ENCODE results near the gene P2RX3. TPM values are rescaled to one million over a fixed set of nuclear protein-coding genes. Genes with fewer than 3 reads are reported as not detected.

Gene P2RX3
- total and polyA plus RNA-seq, 2 donors (not counting 1 experiment from before 2014, with no cell fraction given): not detected

- Histone ChIP-seq H3K4me2 (ENCODE audit: extremely low read depth, insufficient read depth, low read length) (no peak overlapping the region), H3K36me3 (ENCODE audit: control insufficient read depth, insufficient read depth, low read length) (peaks cover 45% of the 10 kb centered on the region), H4K20me1 (ENCODE audit: control insufficient read depth, extremely low read depth, insufficient read depth, low read length) (no peaks in the 10 kb centered on the region), H3K4me1 (ENCODE audit: control insufficient read depth, extremely low read depth, insufficient read depth, low read length) (peaks cover 1% of the 10 kb centered on the region), H3K79me2 (ENCODE audit: control insufficient read depth, insufficient read depth, low read length) (peaks cover 13% of the 10 kb centered on the region), H2AFZ (ENCODE audit: low read length) (no peak overlapping the region), H3K9ac (ENCODE audit: insufficient read depth, low read length) (no peak overlapping the region), H3K27me3 (ENCODE audit: control insufficient read depth, insufficient read depth, low read length) (no peaks in the 10 kb centered on the region), H3K27ac (ENCODE audit: insufficient read depth, low read length) (no peak overlapping the region), H3K4me3 (replicated peaks in 1 of 4; ENCODE audit: control extremely low read depth in 1 of 4, insufficient read depth in 1 of 4, low read depth in 3 of 4, low read length in 4 of 4) (no peak overlapping the region), H3K9me3 (ENCODE audit: control insufficient read depth, insufficient read depth, low read depth, low read length) (no peaks in the 10 kb centered on the region)
- no peak for TF ChIP-seq EZH2 (IDR thresholded peaks at IDR 0.05; ENCODE audit: low read length, missing control alignments)
- TF ChIP-seq CTCF (conservative IDR thresholded peaks at IDR 0.05 in 1 of 2, IDR thresholded peaks at IDR 0.05 in 1 of 2; ENCODE audit: low read depth in 1 of 2, low read length in 2 of 2): no peak
- no peak for DNase-seq (ENCODE audit: low read depth in 2 of 2)
Measured at GRCh38 chr11:57299150-57299737, 38.9 kb upstream of the P2RX3 start.

GRCh38 chr11:57300785-57301184 lies 37.4 kb upstream of the P2RX3 start:
- DNase-seq (ENCODE audit: low read depth in 2 of 2): no peak
- peaks cover 9% of the 10 kb centered on the region for H3K4me1 ChIP-seq (ENCODE audit: control insufficient read depth, extremely low read depth, insufficient read depth, low read length)
- no peaks in the 10 kb centered on the region for H4K20me1 ChIP-seq (ENCODE audit: control insufficient read depth, extremely low read depth, insufficient read depth, low read length)
- no peak overlapping the region for H3K27ac ChIP-seq (ENCODE audit: insufficient read depth, low read length)
- H3K79me2 ChIP-seq (ENCODE audit: control insufficient read depth, insufficient read depth, low read length): peaks cover 25% of the 10 kb centered on the region
- H2AFZ ChIP-seq (ENCODE audit: low read length): no peak overlapping the region
- no peaks in the 10 kb centered on the region for H3K27me3 ChIP-seq (ENCODE audit: control insufficient read depth, insufficient read depth, low read length)
- H3K9ac ChIP-seq (ENCODE audit: insufficient read depth, low read length): no peak overlapping the region
- no peak overlapping the region for H3K4me3 ChIP-seq (replicated peaks in 1 of 4; ENCODE audit: control extremely low read depth in 1 of 4, insufficient read depth in 1 of 4, low read depth in 3 of 4, low read length in 4 of 4)
- TF ChIP-seq EZH2 (IDR thresholded peaks at IDR 0.05; ENCODE audit: low read length, missing control alignments): no peak
- no peak for TF ChIP-seq CTCF (conservative IDR thresholded peaks at IDR 0.05 in 1 of 2, IDR thresholded peaks at IDR 0.05 in 1 of 2; ENCODE audit: low read depth in 1 of 2, low read length in 2 of 2)
- H3K36me3 ChIP-seq (ENCODE audit: control insufficient read depth, insufficient read depth, low read length): peaks cover 44% of the 10 kb centered on the region
- H3K9me3 ChIP-seq (ENCODE audit: control insufficient read depth, insufficient read depth, low read depth, low read length): no peaks in the 10 kb centered on the region
- H3K4me2 ChIP-seq (ENCODE audit: extremely low read depth, insufficient read depth, low read length): no peak overlapping the region

- Histone ChIP-seq H3K27ac (ENCODE audit: insufficient read depth, low read length) (no peak overlapping the region), H3K4me1 (ENCODE audit: control insufficient read depth, extremely low read depth, insufficient read depth, low read length) (peaks cover 10% of the 10 kb centered on the region), H3K9ac (ENCODE audit: insufficient read depth, low read length) (no peak overlapping the region), H3K9me3 (ENCODE audit: control insufficient read depth, insufficient read depth, low read depth, low read length) (no peaks in the 10 kb centered on the region), H3K4me3 (replicated peaks in 1 of 4; ENCODE audit: control extremely low read depth in 1 of 4, insufficient read depth in 1 of 4, low read depth in 3 of 4, low read length in 4 of 4) (no peak overlapping the region), H3K27me3 (ENCODE audit: control insufficient read depth, insufficient read depth, low read length) (no peaks in the 10 kb centered on the region), H3K36me3 (ENCODE audit: control insufficient read depth, insufficient read depth, low read length) (peaks cover 44% of the 10 kb centered on the region), H4K20me1 (ENCODE audit: control insufficient read depth, extremely low read depth, insufficient read depth, low read length) (no peaks in the 10 kb centered on the region), H3K4me2 (ENCODE audit: extremely low read depth, insufficient read depth, low read length) (no peak overlapping the region), H2AFZ (ENCODE audit: low read length) (no peak overlapping the region), H3K79me2 (ENCODE audit: control insufficient read depth, insufficient read depth, low read length) (peaks cover 33% of the 10 kb centered on the region)
- no peak for TF ChIP-seq CTCF (conservative IDR thresholded peaks at IDR 0.05 in 1 of 2, IDR thresholded peaks at IDR 0.05 in 1 of 2; ENCODE audit: low read depth in 1 of 2, low read length in 2 of 2)
- no peak for TF ChIP-seq EZH2 (IDR thresholded peaks at IDR 0.05; ENCODE audit: low read length, missing control alignments)
- DNase-seq (ENCODE audit: low read depth in 2 of 2): no peak
Measured at GRCh38 chr11:57301711-57302423, 36.3 kb upstream of the P2RX3 start.

All from fibroblast of lung (primary cell).